Raji (cell line): ENCODE measurements around the gene NFIA.

Experiments
- POLR2A ChIP-seq: IDR thresholded peaks from 2 replicates; pipeline ENCODE4 v1.6.1; 2011; ENCODE audit warnings: low read depth, low read length, control low read depth; ENCODE audit not compliant: insufficient read depth

Gene NFIA

DNA sequence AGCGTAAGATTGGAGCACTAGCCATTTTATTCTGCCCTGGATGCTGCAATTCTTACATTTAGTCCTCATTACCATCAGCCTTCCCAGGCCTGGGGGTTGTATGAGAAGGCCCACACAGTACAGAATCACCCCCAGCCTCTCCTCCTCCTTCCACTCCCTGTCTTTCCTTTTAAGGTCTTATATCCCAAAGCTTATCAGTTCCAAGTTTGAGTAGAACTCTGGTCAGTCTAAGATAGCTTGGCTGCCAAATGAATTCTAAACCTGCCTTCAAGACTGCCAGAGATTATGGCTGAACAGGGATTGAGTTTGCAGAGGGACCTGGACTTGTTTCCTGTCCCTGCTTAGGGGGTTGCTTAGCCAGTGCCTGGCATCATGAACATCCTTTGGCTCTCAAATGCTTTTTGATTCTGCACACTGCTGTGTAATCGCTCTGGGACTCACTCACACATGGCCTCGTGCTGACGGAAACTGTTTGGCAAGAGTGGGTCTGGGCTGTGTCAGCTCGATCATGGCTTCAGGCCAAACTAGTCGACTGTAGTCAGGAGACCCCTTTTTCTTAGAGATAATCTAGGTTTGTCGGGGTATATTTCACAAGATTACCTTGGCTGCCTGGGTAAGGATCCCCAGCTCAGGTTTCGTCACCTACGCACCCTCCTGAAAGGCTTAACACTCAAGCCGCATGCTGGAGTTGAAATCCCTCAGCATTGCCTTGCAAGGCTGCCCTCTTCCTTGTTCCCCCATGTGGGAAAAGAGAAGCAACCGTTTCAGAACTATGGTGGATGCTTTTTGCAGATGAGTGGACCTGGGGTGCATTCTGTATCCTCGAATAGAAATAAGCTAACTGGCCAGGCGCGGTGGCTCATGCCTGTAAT, 252.6 kb downstream of the NFIA start:
- TF ChIP-seq POLR2A = no peak

DNA sequence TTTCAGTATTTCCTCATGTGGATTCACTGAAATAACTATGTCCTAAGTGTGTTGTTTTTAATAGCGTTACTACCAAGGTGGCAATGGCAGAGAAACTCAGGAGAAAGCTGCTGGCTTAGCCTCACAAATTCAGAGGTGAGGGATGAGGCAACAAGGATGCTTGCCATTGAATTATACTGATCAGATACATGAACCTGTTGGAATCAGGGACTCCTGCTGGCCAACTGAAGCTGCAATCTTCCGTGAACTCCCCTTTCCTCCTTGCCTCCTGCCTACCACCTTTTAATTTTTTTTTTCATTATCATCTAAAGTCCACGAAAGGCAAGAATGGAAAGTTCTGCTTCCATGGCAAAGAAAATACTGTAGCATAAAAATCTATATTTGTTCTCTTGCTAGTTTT, 254.7 kb downstream of the NFIA start:
- TF ChIP-seq POLR2A = no peak

DNA sequence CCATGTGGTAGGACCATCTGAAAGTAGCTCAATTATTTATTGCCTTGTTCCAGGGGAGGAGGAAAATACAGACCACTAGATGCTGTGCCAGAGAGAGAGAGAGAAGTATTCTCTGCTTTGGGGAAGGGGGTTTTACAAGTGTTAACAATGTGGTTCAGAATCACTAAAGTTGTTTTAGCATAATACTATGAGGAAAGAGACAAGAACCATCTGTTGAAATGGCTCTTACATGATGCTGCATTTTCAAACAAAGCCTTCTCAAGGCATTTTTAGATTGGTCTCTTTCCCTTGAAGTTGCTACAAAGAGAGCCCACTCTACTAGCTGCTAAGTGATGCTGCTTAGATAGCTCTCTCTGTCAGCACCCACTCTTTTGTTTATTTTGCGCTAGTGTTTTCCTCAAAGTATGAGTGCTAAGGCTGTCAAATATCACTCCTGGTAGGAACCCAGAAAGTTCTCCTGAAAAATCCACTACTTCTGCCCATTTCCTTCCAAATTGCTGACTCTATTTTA, 255.1 kb downstream of the NFIA start:
- no peak for TF ChIP-seq POLR2A

DNA sequence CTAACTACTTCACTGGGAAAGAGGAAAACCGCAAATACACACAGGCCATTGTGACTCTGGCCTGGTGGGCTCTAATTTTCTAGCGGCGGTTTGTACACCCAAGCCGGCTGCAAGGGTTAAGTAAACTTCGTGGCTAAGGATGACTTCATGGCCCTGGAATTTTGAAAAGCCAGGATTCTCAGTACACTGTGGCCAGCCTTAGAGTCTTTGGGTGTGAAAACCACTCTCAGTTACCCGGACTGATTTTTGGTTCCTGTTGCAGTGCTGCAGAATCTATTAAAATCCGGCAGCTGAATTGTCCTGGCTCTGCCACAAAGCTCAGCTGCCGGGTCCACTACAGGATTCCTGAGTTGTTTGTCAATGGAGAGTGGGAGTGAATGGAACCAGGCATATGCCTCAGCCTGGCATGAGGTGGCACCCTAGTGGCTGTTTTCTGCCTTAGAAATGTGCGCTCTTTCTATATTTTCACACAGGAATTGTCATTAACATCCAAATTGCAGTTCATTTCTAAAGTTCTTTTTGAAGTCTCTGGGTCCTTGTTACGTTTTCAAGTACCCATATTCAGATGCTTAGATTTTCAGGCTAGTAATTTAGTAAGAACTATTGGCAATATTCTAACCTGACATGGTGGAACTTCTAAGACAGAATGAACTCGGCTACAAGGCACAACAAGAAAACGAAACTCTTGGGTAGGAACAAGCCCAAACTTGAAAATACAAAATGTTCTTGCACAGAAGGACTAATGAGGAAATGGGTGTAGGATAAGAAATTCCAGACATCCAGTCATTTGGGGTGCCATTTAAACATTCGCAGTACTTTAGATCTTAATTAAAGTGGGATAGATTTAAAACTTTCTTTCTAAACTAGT, 255.9 kb downstream of the NFIA start:
- TF ChIP-seq POLR2A = no peak

DNA sequence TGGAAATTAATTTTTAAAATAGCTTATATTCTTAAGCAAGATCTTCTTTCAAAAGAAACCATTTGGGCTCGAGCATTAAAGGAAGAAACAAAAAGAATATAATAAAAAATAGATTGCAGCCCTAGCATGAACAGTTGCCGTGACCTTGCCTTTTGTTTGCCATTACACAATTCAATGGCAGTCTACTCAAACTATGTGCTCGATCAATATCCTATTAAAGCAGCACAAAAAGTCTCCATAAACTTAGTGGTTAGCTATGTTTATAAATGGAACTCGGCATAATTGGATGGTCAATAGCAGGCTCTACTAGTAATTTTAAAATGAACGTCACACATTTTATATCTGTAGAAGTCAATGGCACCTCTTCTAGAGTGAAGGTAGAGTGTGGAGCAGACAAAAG, 256.5 kb downstream of the NFIA start:
- no peak for TF ChIP-seq POLR2A

DNA sequence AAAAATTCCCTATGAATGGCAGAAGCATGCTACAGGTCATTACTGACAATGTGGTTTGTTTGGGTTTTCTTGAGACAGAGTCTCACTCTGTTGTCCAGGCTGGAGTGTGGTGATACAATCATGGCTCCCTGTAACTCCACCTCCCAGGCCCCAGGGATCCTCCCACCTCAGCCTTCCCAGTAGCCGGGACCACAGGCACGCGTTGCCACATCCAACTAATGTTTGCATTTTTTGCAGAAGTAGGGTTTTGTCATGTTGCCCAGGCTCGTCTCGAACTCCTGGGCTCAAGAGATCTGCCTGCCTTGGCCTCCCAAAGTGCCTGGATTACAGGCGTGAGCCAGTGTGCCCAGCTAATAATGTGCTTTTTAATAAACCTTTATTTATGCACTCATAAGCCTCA, 259.1 kb downstream of the NFIA start:
- no peak for TF ChIP-seq POLR2A

DNA sequence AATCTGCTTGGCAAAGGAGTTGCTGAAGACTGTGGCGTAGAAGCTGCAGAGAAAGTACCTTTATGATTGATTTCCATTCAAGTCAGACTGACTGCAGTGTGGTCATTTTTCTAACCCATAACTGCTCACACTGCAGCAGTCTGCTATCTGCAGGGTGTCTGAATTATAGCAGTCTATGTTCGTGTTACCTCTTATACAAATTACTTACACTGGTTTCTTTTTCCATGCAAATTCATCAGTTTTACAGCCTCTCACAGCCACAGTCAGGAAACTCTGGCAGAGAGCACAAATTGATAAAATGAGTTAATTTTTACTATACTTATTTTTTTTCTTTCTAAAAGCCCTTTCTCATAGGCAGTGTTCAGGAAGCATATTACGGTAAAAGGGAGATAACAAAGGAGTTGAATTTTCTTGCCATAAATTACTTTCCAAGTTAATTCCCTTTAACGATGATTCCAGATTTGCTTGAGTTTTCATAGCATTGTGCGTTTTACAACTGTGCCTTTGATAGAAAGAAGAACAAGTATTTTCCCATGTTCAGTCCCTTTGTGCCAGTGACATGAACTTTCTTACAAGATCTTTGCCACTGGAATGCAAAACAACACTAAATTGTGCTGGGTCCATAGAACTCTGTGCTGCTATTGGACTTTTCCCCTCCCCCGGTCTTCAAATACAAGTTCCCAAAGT, 261.5 kb downstream of the NFIA start:
- no peak for TF ChIP-seq POLR2A

DNA sequence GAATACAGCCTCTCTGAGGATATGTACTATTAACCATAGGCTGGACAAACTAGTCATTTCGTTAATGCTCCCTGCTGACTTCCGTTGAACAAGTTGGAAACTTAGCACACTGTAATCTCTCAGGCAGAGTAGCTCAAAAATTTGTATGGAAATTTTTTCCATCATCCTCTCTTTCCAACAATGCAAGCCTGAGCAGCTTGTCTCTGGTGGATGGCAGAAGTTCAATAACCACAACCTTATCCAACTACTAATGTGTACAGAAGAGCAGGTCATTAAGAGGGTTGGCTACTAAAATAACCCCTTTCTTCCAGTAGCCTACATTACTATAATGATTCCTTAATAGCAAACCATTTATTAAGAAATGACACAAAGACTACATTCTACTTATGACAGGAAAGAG, 262.3 kb downstream of the NFIA start:
- TF ChIP-seq POLR2A = no peak

DNA sequence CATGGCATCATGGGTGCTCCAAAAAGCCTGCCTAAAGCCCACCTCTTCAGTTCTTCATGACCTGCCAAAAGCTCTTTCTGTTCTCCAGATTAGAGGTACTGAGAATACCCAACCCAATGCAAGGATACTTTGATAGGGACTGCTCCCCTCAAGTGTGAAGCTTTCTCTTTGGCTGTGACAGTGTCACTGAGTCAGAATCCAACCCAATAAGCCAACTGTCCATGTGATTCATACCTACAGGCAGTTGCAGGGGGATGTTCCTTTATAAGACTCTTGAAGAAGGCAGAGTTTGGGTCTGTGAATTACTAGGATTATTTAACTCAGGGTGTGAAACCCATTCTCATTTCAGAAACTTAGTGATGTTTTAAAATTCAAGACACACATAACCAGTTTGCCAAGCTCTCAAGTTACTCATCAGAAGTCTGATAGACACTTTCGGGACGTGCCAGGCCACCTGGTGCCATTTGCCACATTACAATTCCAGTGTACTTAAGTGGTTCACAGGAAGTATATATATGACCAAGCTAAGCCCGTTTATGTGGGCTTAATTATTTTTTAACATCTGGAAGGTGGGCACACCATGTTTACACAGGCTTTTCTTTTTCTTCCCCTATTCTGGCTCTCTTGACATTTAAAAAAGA, 265.8 kb downstream of the NFIA start:
- no peak for TF ChIP-seq POLR2A

DNA sequence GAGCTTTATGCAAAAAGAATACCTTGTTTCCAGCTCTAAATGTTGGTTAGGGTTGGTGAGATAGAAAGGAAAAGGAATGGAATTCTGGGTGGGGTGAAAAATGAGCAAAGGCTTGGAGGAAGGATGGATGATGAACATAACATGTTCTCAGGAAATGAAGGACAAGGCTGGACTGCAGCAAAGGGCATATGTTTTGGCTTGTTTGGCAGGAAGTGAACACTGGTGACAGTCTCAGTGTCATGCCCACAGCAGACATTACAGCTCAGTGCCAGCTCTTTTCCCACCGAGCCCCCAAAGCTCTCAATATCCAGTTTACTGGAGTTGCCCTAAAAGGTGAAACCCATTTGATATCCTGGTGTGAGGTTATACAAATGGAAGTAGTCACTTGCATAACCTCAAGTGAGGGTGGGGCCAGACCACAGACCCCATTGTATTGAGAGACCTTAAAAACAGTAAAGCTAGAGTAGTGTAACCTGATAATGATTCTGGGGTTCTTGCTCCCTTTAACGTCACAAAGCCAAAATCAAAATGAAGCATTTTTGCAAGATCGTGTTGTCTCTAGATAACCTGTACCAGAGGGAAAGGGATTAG, 270.6 kb downstream of the NFIA start:
- TF ChIP-seq POLR2A = no peak

DNA sequence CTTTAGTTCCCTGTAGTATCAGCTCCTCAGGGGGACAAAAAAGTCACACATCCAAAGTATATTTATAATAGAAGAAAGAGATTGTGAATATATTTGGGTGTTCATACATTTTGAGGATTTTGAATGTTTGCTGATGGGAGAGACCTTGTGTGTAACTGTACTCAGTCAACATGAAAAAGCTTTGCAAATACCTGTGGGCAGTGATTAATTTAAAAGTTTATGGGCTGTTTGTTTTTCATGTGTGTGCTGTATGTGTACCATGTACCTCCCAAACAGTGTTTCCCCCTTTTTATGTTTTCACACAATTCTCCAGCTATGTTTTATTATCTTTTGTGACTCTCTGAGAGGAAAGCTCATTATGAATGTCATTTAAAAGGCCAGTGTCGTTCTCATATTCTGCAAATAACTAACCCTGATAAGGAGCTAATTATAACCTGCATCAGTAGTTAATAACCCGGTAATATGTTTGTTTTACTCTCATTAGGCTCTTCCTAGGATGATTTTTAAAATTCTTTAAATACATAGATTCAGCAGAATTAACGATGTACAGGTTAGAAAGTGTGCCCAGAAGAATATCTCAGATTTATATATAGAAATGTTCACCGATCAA, 271.5 kb downstream of the NFIA start:
- no peak for TF ChIP-seq POLR2A

DNA sequence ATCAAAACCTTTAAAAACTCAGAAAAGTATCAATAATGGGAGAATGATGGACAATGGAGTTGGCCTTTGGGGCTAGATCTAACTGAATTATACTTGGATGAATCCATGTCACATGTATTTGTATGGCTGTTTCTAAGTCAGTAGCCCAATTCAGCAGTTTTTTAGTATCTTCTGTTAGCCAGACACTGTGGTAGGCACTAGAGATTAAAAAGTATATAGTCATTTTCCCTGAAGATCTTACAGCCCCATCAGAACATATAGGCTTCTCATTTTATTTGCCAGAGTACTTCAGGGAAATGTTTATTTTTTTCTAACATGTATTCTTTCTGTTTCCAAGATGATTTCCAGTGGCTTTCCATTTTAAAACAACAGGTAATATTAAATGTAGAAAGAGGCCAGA, 273.7 kb downstream of the NFIA start:
- no peak for TF ChIP-seq POLR2A

DNA sequence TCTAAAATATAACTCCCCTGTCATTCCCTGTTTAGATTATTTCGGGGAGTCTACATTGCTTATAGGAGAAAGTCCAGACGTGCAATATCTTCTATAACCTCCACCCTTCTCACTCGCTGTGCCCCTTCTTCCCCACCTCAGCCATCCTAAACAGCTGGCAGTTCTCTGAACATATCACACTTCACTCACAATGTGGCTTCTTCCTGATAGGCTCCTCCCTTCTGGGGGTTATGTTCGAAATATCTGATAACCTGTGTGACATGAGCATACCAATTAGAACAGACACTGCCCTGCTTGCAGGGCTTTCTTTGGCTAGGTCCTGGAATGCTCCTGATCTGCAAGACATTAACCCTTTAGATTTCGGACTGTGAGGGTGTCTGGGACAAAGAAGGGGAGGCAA, 274.6 kb downstream of the NFIA start:
- TF ChIP-seq POLR2A = no peak

DNA sequence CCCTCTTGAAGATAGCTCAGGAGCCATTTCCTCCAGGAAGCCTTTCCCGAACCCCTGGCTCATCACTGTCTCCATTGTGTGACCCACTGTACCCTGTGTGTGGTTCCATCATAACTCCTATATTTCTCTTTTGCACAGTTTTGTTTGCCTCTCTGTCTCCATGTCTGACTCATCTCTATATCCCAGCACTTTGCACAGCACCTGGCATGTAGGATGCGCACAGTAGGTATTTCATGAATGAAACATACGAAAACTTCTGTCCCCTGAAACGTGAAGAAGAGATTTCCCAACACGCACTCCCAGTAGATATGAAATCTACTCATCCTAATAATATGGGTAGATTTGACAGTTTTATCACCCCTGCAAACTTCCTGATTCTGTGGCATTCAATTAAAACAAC, 275.2 kb downstream of the NFIA start:
- no peak for TF ChIP-seq POLR2A
